SU-DHL-6 (cell line): Measurements from ENCODE around the gene DKC1.

Experiments used
- EZH2phosphoT487 ChIP-seq: fragments of 200-600 bp; sonication (generic), shearing (Covaris generic); conservative IDR thresholded peaks from 2 replicates; pipeline ENCODE4 v1.6.1; 2018; ENCODE audit warnings: mild to moderate bottlenecking, antibody characterized with exemption, low read length, moderate library complexity, mixed read lengths
- TF ChIP-seq, protein P1 (sequence below): fragments of 200-600 bp; sonication (generic); IDR thresholded peaks from one replicate; pipeline ENCODE4 v1.5.1; 2017; ENCODE audit warnings: antibody characterized with exemption, mild to moderate bottlenecking, low read length, moderate library complexity; ENCODE audit not compliant: insufficient read depth, poor library complexity, severe bottlenecking

DNA sequence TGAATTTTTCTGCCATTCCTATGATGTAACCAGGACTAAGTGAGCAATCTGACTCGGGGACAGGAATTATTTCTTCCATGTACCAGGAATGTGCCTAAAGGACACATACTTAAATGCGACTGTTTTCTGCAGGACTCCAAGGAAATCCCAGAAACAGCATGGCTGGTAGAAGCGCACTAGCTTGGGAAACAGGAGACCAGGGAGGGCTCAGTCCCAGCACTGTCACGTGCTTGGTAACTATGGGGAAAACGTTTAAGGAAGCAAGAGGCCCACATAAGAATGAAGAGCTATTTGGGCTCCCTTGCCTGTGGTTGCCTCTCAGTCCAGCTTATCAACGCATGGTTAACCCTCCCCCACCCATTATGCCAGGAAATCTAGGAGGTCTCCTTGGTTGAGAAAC is 23.1 kb downstream of the DKC1 start:
- TF ChIP-seq, protein P1, sequence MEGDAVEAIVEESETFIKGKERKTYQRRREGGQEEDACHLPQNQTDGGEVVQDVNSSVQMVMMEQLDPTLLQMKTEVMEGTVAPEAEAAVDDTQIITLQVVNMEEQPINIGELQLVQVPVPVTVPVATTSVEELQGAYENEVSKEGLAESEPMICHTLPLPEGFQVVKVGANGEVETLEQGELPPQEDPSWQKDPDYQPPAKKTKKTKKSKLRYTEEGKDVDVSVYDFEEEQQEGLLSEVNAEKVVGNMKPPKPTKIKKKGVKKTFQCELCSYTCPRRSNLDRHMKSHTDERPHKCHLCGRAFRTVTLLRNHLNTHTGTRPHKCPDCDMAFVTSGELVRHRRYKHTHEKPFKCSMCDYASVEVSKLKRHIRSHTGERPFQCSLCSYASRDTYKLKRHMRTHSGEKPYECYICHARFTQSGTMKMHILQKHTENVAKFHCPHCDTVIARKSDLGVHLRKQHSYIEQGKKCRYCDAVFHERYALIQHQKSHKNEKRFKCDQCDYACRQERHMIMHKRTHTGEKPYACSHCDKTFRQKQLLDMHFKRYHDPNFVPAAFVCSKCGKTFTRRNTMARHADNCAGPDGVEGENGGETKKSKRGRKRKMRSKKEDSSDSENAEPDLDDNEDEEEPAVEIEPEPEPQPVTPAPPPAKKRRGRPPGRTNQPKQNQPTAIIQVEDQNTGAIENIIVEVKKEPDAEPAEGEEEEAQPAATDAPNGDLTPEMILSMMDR, result no peak
- TF ChIP-seq EZH2phosphoT487, result no peak
